Measurements from ENCODE around the gene MYMK. TPM values are rescaled to one million over a fixed set of nuclear protein-coding genes. Genes with fewer than 3 reads are reported as not detected.
A peak's percentile ranks its signal among the peaks of the same experiment; 100 is the strongest.

The MYMK gene
- total RNA-seq, 3 donors from 2014 or later (not counting 1 experiment from before 2014, with no cell fraction given), result not detected

DNA sequence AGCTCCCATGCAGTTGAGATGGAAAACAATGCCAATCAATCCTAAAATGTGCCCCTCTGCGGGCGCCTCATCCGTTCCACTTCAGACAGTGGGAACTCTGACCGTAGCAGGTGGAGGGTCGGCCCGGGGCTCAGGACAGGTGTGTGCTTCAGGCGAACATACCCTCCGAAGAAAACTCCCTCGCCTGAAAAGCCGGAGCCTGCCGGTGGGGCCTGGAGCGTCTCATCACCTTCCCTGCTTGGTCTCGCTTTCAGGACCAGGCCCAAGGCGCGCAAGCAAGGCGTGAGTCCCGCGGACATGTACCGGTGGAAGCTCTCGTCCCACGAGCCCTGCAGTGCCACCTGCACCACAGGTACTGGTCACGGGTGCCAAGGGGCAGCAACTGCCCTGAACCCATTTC lies 36.2 kb upstream of the MYMK start:
- Histone ChIP-seq H3K27me3 (ENCODE audit: control insufficient read depth, insufficient read depth, low read length) (peaks cover 20% of the 10 kb centered on the region), H3K4me3 (ENCODE audit: low read length) (no peak overlapping the region), H3K9me3 (ENCODE audit: control insufficient read depth, insufficient read depth, low read length) (no peaks in the 10 kb centered on the region), H3K27ac (ENCODE audit: low read length) (no peak overlapping the region), H3K4me1 (ENCODE audit: control insufficient read depth, insufficient read depth, low read length) (peaks cover 42% of the 10 kb centered on the region), H3K36me3 (ENCODE audit: control insufficient read depth, insufficient read depth, low read length) (no peaks in the 10 kb centered on the region)
- peaks cover 16 to 26% of the 10 kb centered on the region in 2 donors for H3K4me1 Mint-ChIP-seq
- H3K27ac Mint-ChIP-seq, result no peak overlapping the region
- 93% methylated on average over 22 of the region's 22 CpGs for WGBS (ENCODE audit: insufficient coverage)
- no peak for ATAC-seq
- peaks cover 0 to 16% of the 10 kb centered on the region in 2 donors for H3K27me3 Mint-ChIP-seq (ENCODE audit: low read depth in 2 of 2)
- H3K4me3 Mint-ChIP-seq, result no peak overlapping the region
- no peak for DNase-seq
- intact Hi-C loops (cut with micrococcal nuclease), result no loop called here
- H3K36me3 Mint-ChIP-seq, result no peaks in the 10 kb centered on the region
- TF ChIP-seq, protein P1, sequence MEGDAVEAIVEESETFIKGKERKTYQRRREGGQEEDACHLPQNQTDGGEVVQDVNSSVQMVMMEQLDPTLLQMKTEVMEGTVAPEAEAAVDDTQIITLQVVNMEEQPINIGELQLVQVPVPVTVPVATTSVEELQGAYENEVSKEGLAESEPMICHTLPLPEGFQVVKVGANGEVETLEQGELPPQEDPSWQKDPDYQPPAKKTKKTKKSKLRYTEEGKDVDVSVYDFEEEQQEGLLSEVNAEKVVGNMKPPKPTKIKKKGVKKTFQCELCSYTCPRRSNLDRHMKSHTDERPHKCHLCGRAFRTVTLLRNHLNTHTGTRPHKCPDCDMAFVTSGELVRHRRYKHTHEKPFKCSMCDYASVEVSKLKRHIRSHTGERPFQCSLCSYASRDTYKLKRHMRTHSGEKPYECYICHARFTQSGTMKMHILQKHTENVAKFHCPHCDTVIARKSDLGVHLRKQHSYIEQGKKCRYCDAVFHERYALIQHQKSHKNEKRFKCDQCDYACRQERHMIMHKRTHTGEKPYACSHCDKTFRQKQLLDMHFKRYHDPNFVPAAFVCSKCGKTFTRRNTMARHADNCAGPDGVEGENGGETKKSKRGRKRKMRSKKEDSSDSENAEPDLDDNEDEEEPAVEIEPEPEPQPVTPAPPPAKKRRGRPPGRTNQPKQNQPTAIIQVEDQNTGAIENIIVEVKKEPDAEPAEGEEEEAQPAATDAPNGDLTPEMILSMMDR (IDR thresholded peaks at IDR 0.05), result no peak
- H3K9me3 Mint-ChIP-seq, result no peaks in the 10 kb centered on the region

DNA sequence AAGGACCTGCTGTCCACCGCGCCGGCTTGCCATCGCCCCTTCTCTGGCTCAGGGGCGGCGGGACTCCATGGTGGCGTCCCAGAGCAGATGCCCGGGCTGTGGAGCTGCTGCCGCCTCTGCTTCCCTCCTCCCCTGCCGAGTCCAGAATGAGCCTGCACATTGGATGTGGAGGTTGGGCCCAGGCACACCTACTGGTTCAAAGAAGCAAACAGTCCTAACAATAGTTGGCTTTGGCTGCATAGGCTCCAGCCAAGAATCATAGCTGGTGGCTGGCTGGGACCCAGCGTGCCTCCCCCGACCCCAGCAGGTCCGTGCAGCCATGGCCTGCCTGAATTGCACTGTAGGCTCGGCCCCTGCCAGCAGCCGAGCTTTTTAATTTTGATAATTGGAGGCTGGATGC lies 35.6 kb upstream of the MYMK start:
- H3K36me3 Mint-ChIP-seq, result no peaks in the 10 kb centered on the region
- TF ChIP-seq, protein P1 (IDR thresholded peaks at IDR 0.05), result no peak
- H3K27me3 ChIP-seq (ENCODE audit: control insufficient read depth, insufficient read depth, low read length), result peaks cover 25% of the 10 kb centered on the region
- H3K4me1 ChIP-seq (ENCODE audit: control insufficient read depth, insufficient read depth, low read length), result peaks cover 42% of the 10 kb centered on the region
- intact Hi-C loops (cut with micrococcal nuclease), result no loop called here
- H3K4me3 ChIP-seq (ENCODE audit: low read length), result no peak overlapping the region
- H3K9me3 ChIP-seq (ENCODE audit: control insufficient read depth, insufficient read depth, low read length), result no peaks in the 10 kb centered on the region
- H3K27me3 Mint-ChIP-seq (ENCODE audit: low read depth in 2 of 2), result peaks cover 0 to 16% of the 10 kb centered on the region in 2 donors
- DNase-seq (no peak), ATAC-seq (no peak)
- H3K4me1 Mint-ChIP-seq, result peaks cover 16 to 26% of the 10 kb centered on the region in 2 donors
- H3K9me3 Mint-ChIP-seq, result no peaks in the 10 kb centered on the region
- H3K36me3 ChIP-seq (ENCODE audit: control insufficient read depth, insufficient read depth, low read length), result no peaks in the 10 kb centered on the region
- H3K4me3 Mint-ChIP-seq, result no peak overlapping the region
- no peak overlapping the region for H3K27ac Mint-ChIP-seq
- WGBS (ENCODE audit: insufficient coverage), result 92% methylated on average over 15 of the region's 15 CpGs
- H3K27ac ChIP-seq (ENCODE audit: low read length), result no peak overlapping the region

DNA sequence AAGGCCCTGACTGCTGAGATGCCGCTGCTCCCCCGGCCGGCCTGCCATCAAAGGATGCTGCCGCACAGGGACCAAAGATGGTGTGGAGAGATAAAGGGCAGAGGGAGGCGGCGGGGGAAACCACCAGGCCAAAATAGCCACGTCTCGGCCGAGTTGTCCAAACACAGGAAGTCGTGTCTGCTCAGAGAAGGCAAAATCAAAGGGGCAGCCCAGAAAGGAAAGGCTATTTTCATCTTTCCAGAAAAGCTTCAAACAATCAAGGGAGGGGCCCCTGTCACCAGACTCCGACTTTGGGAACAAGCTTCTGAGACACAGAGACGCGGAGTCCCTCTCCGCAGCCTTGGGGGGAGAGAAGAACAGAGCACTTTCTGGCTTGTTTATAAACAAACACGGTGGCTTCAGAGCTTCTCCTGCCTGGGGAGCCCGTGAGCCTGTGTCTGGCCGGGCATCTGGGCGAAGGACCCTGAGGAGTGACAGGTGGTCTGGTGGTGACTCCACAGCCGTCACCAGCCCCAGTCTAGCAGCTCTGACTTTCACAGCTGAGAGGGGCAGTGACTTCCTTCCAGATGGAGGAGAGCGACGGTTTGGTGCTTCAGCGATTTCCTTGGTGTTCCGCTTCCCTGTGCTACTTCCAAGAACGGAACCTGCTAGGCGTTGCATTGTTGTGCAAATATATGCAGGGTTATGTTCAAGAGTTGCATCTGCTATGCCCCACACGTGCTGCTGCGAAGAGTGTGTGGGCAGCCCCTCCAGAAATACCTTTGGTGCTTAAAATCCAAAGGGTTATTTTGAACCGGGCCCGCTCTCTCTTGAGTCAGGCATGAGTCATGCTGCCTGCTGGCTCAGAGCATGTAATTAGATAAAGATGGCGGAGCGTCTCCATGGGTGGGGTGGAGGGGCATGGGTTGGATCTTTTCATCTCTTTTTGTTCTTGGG lies 33.7 kb upstream of the MYMK start:
- H3K4me3 ChIP-seq (ENCODE audit: low read length), result no peak overlapping the region
- WGBS (ENCODE audit: insufficient coverage), result 5% methylated on average over 31 of the region's 31 CpGs
- intact Hi-C loops (cut with micrococcal nuclease), result no loop called here
- no peaks in the 10 kb centered on the region for H3K36me3 ChIP-seq (ENCODE audit: control insufficient read depth, insufficient read depth, low read length)
- H3K9me3 ChIP-seq (ENCODE audit: control insufficient read depth, insufficient read depth, low read length), result no peaks in the 10 kb centered on the region
- DNase-seq, result peak; percentile 22 to 41
- Mint-ChIP-seq H3K27ac (peak overlapping the region; percentile 67 to 82), H3K36me3 (no peaks in the 10 kb centered on the region), H3K4me1 (peaks cover 16 to 22% of the 10 kb centered on the region in 2 donors), H3K4me3 (peak overlapping the region; percentile 65), H3K27me3 (ENCODE audit: low read depth in 2 of 2) (peaks cover 0 to 16% of the 10 kb centered on the region in 2 donors), H3K9me3 (no peaks in the 10 kb centered on the region)
- TF ChIP-seq, protein P1 (IDR thresholded peaks at IDR 0.05), result no peak
- H3K27me3 ChIP-seq (ENCODE audit: control insufficient read depth, insufficient read depth, low read length), result peaks cover 25% of the 10 kb centered on the region
- H3K4me1 ChIP-seq (ENCODE audit: control insufficient read depth, insufficient read depth, low read length), result peaks cover 41% of the 10 kb centered on the region
- ATAC-seq, result peak; percentile 53 to 83 (median 74)
- H3K27ac ChIP-seq (ENCODE audit: low read length), result peak overlapping the region; percentile 31
